A549 treated with RU486 at 1 μM for 4 hours (cell line): Measurements from ENCODE around the gene DDOST. TPM values are rescaled to one million over a fixed set of nuclear protein-coding genes. Genes with fewer than 3 reads are reported as not detected.

Experiments used
- total RNA-seq: library from RNA; stranded (reverse); fragments of 200-300 nt; extraction: Qiagen RNA extraction; gene quantifications from 5 replicates; pipeline ENCODE4 v1.2.3, GENCODE V29; 2022; ENCODE audit warnings: low read depth

DDOST gene
- total RNA-seq: 174 to 214 TPM (median 206 TPM) in 5 replicates

DNA sequence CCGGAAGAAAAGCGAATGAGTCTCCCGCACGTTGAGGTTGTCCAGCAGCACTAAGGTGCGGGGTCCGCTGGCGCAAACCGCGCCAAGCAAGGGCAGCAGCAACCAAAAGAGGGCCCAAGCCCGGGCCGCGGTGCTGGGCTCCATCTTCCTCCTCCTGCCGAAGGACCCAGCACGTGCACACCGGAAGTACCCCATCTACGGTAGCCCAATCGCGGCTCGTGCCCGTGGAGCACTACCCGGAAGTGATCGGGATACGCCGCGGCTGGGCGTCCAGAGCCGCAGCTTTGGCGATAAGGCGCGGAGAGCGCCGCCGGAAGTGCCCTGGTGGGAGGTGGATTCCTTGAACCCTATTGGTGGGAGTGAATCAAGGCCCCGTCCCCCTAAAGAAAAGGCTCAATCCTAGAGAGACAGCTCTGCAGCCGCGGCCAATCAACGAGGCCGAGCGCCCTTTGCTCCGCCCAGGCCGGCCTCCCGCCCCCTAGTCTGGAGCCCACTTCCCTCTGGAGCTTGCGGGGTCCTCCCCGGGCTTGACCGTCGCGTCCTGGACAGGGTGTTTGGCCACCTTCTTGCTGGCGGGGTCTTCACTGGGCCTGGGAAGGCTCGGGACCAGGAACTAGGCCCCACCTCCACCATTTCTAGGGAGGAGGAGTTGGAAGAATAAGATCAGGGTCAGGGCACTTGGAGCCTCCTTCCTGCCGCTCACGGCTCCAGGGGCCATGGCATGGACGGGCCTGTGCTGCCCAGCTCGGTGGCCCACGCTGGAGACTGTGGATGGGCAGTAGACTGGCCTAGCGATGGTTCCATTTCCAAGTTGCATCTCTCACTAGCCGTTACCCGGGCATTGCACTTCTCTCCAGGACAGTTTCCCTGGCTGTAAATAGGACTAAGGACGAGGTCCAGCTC lies at the start of gene DDOST:
Gene DDOST (minus strand): TSS at position 163 of the 903 bp plus-strand sequence. CDS start 19 bp downstream, at position 144.

DNA sequence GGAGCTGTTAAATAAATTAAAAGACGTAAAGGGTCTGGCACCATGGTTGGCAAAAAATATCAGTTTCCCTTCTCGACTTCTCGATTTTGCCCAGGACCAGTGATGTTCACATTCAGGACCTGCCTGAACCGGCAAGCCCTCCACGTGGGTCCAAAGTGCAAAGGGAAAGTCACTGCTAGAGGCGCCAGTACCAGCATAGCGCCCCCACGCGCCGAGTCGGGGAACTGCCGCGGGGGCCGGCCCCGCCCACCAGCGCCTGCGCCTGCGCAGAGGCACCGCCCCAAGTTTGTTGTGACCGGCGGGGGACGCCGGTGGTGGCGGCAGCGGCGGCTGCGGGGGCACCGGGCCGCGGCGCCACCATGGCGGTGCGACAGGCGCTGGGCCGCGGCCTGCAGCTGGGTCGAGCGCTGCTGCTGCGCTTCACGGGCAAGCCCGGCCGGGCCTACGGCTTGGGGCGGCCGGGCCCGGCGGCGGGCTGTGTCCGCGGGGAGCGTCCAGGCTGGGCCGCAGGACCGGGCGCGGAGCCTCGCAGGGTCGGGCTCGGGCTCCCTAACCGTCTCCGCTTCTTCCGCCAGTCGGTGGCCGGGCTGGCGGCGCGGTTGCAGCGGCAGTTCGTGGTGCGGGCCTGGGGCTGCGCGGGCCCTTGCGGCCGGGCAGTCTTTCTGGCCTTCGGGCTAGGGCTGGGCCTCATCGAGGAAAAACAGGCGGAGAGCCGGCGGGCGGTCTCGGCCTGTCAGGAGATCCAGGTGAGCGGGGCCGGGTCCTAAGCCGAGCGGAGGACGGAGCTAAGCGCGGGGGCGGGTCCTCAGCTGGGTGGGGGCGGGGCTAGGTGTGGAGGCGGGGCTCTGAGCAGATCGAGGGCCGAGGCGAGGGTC lies 27.7 kb downstream of the DDOST start, which contains the start of gene PINK1:
Gene PINK1 (plus strand): TSS at position 269 of the 875 bp plus-strand sequence. CDS start 91 bp downstream, at position 360.

Other genes with a start within 250 kb of the DDOST start
- gene CAMK2N1, start 175.2 kb downstream of the DDOST start, total RNA-seq: 27.4 to 53.4 TPM (median 53.3 TPM) in 5 replicates
- 34.3 to 40.6 TPM (median 39.6 TPM) in 5 replicates for gene MUL1, start 153.2 kb downstream of the DDOST start, total RNA-seq
- 3.7 to 6.6 TPM (median 5.0 TPM) in 5 replicates for gene FAM43B, start 108.8 kb downstream of the DDOST start, total RNA-seq
- gene CDA, start 72.3 kb downstream of the DDOST start, total RNA-seq: 28.9 to 42.4 TPM (median 35.2 TPM) in 5 replicates
- 27.8 to 41.3 TPM (median 37.0 TPM) in 5 replicates for gene PINK1, start 27.9 kb downstream of the DDOST start, total RNA-seq
- 0.80 to 1.6 TPM (median 1.2 TPM) in 5 replicates for gene KIF17, start 56.6 kb upstream of the DDOST start, total RNA-seq
- 12.4 to 19.2 TPM (median 16.3 TPM) in 5 replicates for gene SH2D5, start 71.3 kb upstream of the DDOST start, total RNA-seq
- 109 to 161 TPM (median 111 TPM) in 5 replicates for gene HP1BP3, start 125.9 kb upstream of the DDOST start, total RNA-seq